SH-SY5Y (cell line): Measurements from ENCODE around the gene MCL1.

ENCODE experiments used
- GATA2 ChIP-seq: IDR thresholded peaks from 2 replicates; pipeline ENCODE4 v1.6.1; 2011; ENCODE audit warnings: mild to moderate bottlenecking, low read depth, low read length
- GATA3 ChIP-seq: IDR thresholded peaks from 2 replicates; pipeline ENCODE4 v1.6.1; 2011; ENCODE audit warnings: low read depth, mild to moderate bottlenecking, low read length, moderate library complexity

DNA sequence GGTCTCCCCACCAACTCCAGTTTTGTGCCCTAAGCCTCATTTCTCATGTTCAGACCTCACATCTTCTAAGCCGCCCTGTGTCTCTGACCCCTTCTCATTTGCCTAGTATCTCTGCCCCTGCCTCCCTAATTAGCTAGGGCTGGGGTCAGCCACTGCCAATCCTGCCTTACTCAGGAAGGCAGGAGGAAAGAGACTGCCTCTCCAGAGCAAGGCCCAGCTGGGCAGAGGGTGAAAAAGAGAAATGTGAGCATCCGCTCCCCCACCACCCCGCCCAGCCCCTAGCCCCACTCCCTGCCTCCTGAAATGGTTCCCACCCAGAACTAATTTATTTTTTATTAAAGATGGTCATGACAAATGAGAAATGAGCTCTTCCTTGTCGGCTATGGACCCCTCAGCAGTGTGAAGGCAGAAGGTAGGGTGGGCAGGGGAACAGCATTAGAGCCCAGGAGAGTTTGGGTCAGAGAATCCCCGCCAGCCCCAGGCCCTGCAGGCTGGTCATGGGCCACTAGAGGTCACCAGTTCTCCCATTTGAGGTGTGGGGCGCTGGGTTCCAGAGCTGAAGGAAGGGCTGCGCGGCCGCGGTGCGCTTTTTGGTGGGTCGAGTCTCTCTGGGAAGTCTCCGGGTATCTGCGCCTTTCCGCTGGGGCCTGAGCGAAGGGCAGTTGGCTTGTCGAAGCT lies 18.7 kb downstream of the MCL1 start:
- TF ChIP-seq GATA2 (no peak), GATA3 (no peak)
